ENCODE data around the gene ECHDC3. TPM values are rescaled to one million over a fixed set of nuclear protein-coding genes. Genes with fewer than 3 reads are reported as not detected.

The ECHDC3 gene
- total RNA-seq, 1 donor from 2014 or later: 137 TPM

GRCh38 chr10:11743461-11744338 is 1.5 kb downstream of the ECHDC3 start:
- ATAC-seq: peak; percentile 6
- no peak for DNase-seq (ENCODE audit: low spot score)

- ATAC-seq: no peak
- peak; percentile 27 for DNase-seq (ENCODE audit: low spot score)
These were observed 2.9 kb downstream of the ECHDC3 start for GRCh38 chr10:11745045-11745444.

- DNase-seq (ENCODE audit: low spot score): peak; percentile 64
These were observed 4.8 kb downstream of the ECHDC3 start for GRCh38 chr10:11746883-11747539.

GRCh38 chr10:11748866-11749265 is 6.7 kb downstream of the ECHDC3 start:
- no peak for ATAC-seq
- DNase-seq (ENCODE audit: low spot score): no peak

More at GRCh38 chr10:11746883-11747539, 4.8 kb downstream of the ECHDC3 start:
- ATAC-seq: peak; percentile 45

- ATAC-seq (no peak), DNase-seq (ENCODE audit: low spot score) (no peak)
These were observed 8.2 kb downstream of the ECHDC3 start for GRCh38 chr10:11750420-11750819.

- ATAC-seq: no peak
These were observed 12.0 kb downstream of the ECHDC3 start for GRCh38 chr10:11754173-11754572.

GRCh38 chr10:11754620-11755019 is 12.4 kb downstream of the ECHDC3 start:
- DNase-seq (ENCODE audit: low spot score) (no peak), ATAC-seq (no peak)

More at GRCh38 chr10:11754173-11754572, 12.0 kb downstream of the ECHDC3 start:
- DNase-seq (ENCODE audit: low spot score): no peak

- DNase-seq (ENCODE audit: low spot score): peak; percentile 40
- ATAC-seq: no peak
These were observed 13.5 kb downstream of the ECHDC3 start for GRCh38 chr10:11755512-11756263.

- DNase-seq (ENCODE audit: low spot score) (peak; percentile 33), ATAC-seq (no peak)
These were observed 14.7 kb downstream of the ECHDC3 start for GRCh38 chr10:11756766-11757315.

GRCh38 chr10:11757454-11757820 is 15.3 kb downstream of the ECHDC3 start:
- peak; percentile 84 for ATAC-seq

GRCh38 chr10:11757821-11758463 is 15.8 kb downstream of the ECHDC3 start:
- DNase-seq (ENCODE audit: low spot score) (peak; percentile 86), ATAC-seq (peak; percentile 90)

More at GRCh38 chr10:11757454-11757820, 15.3 kb downstream of the ECHDC3 start:
- DNase-seq (ENCODE audit: low spot score): peak; percentile 82

- peak; percentile 43 for DNase-seq (ENCODE audit: low spot score)
- ATAC-seq: no peak
These were observed 16.5 kb downstream of the ECHDC3 start for GRCh38 chr10:11758527-11759236.

- ATAC-seq (no peak), DNase-seq (ENCODE audit: low spot score) (peak; percentile 36)
These were observed 17.2 kb downstream of the ECHDC3 start for GRCh38 chr10:11759347-11759746.

- ATAC-seq (no peak), DNase-seq (ENCODE audit: low spot score) (peak; percentile 40)
These were observed 18.0 kb downstream of the ECHDC3 start for GRCh38 chr10:11760151-11760550.

GRCh38 chr10:11760861-11761260 is 18.7 kb downstream of the ECHDC3 start:
- peak; percentile 28 for DNase-seq (ENCODE audit: low spot score)
- ATAC-seq: no peak

- peak; percentile 35 for DNase-seq (ENCODE audit: low spot score)
These were observed 19.2 kb downstream of the ECHDC3 start for GRCh38 chr10:11761431-11761830.

GRCh38 chr10:11762706-11763500 is 20.7 kb downstream of the ECHDC3 start:
- no peak for DNase-seq (ENCODE audit: low spot score)
- ATAC-seq: no peak

More at GRCh38 chr10:11761431-11761830, 19.2 kb downstream of the ECHDC3 start:
- no peak for ATAC-seq

- ATAC-seq (no peak), DNase-seq (ENCODE audit: low spot score) (no peak)
These were observed 21.3 kb downstream of the ECHDC3 start for GRCh38 chr10:11763501-11763861.

GRCh38 chr10:11765141-11765540 is 23.0 kb downstream of the ECHDC3 start:
- no peak for ATAC-seq
- DNase-seq (ENCODE audit: low spot score): no peak

Measured in left lobe of liver (tissue), 2 donors.